IMR-90 (cell line): ENCODE measurements around the gene DTHD1. TPM values are rescaled to one million over a fixed set of nuclear protein-coding genes. Genes with fewer than 3 reads are reported as not detected.

ENCODE experiments used
- ATAC-seq: fragments of 200-7000 bp; cut with Tn5 transposase; 2 replicates; pipeline ENCODE4 v1.9.1; 2020; ENCODE audit warnings: low read depth, mild to moderate bottlenecking, moderate library complexity
- BruUV-seq: library from RNA; stranded (reverse); fragments of 400-500 nt; replicated peaks from 2 replicates; lab custom pipeline; 2021; lab: Mats Ljungman, UMichigan
- CTCF ChIA-PET: fragments of 300-600 bp; formaldehyde crosslinking; extraction: SDS; loops from one replicate; lab custom pipeline; 2021; ENCODE audit warnings: antibody characterized with exemption; lab: Yijun Ruan, JAX
- POLR2A ChIA-PET: fragments of 300-600 bp; sonication (Branson Sonifier 250); formaldehyde crosslinking; loops from one replicate; lab custom pipeline; 2022; ENCODE audit warnings: antibody characterized with exemption; ENCODE audit not compliant: unreplicated experiment; lab: Charles Lee
- DNase-seq: peaks from one replicate; pipeline ENCODE4 v3.0.0; 2013
- H2AFZ ChIP-seq: replicated peaks from 2 replicates; pipeline ENCODE3; 2013; ENCODE audit warnings: low read length, mild to moderate bottlenecking; ENCODE audit not compliant: poor library complexity
- H2AK5ac ChIP-seq: 2 replicates; pipeline ENCODE4 v1.6.1; 2013; ENCODE audit warnings: low read depth, low read length, inconsistent platforms
- H2AK9ac ChIP-seq: replicated peaks from 2 replicates; pipeline ENCODE3; 2013; ENCODE audit warnings: mild to moderate bottlenecking, low read depth, low read length, moderate library complexity; ENCODE audit not compliant: poor library complexity
- H2BK120ac ChIP-seq: 2 replicates; pipeline ENCODE4 v1.6.1; 2013; ENCODE audit warnings: low read depth, low read length, inconsistent platforms
- H2BK15ac ChIP-seq: 3 replicates; pipeline ENCODE4 v1.6.1; 2013; ENCODE audit warnings: low read depth, low read length, inconsistent platforms
- H2BK20ac ChIP-seq: 2 replicates; pipeline ENCODE4 v1.6.1; 2013; ENCODE audit warnings: low read depth, mild to moderate bottlenecking, inconsistent platforms, low read length, moderate library complexity
- H2BK5ac ChIP-seq: 2 replicates; pipeline ENCODE4 v1.6.1; 2013; ENCODE audit warnings: mild to moderate bottlenecking, low read depth, low read length, inconsistent platforms; ENCODE audit not compliant: poor library complexity, severe bottlenecking
- H3K14ac ChIP-seq: replicated peaks from 2 replicates; pipeline ENCODE4 v1.6.1; 2013; ENCODE audit warnings: low read depth, low read length, inconsistent platforms
- H3K18ac ChIP-seq: 2 replicates; pipeline ENCODE4 v1.6.1; 2013; ENCODE audit warnings: low read depth, low read length, control low read depth
- H3K23ac ChIP-seq: 2 replicates; pipeline ENCODE4 v1.6.1; 2013; ENCODE audit warnings: low read depth, low read length, inconsistent platforms
- H3K27ac ChIP-seq: 2 replicates; pipeline ENCODE4 v1.5.1; 2013; ENCODE audit warnings: mild to moderate bottlenecking, control low read depth, low read length; ENCODE audit not compliant: insufficient read depth
- H3K27me3 ChIP-seq: 2 replicates; pipeline ENCODE4 v1.6.1; 2013; ENCODE audit warnings: low read length; ENCODE audit not compliant: control insufficient read depth, insufficient read depth
- H3K36me3 ChIP-seq: 2 replicates; pipeline ENCODE4 v1.6.1; 2013; ENCODE audit warnings: low read length, mixed read lengths; ENCODE audit not compliant: control insufficient read depth, insufficient read depth
- H3K4ac ChIP-seq: 2 replicates; pipeline ENCODE4 v1.6.1; 2013; ENCODE audit warnings: low read depth, low read length, inconsistent platforms
- H3K4me1 ChIP-seq: 2 replicates; pipeline ENCODE4 v1.6.1; 2013; ENCODE audit warnings: low read length, mixed read lengths; ENCODE audit not compliant: control insufficient read depth, insufficient read depth
- H3K4me2 ChIP-seq: 2 replicates; pipeline ENCODE4 v1.6.1; 2013; ENCODE audit warnings: low read depth, mild to moderate bottlenecking, control low read depth, low read length, moderate library complexity
- H3K4me3 ChIP-seq: 2 replicates; pipeline ENCODE4 v1.5.1; 2013; ENCODE audit warnings: low read depth, mild to moderate bottlenecking, control low read depth, low read length, moderate library complexity; ENCODE audit not compliant: insufficient read depth
- H3K56ac ChIP-seq: 2 replicates; pipeline ENCODE4 v1.6.1; 2013; ENCODE audit warnings: low read length, inconsistent platforms; ENCODE audit not compliant: insufficient read depth; ENCODE audit errors: extremely low read depth
- H3K79me1 ChIP-seq, 2 experiments: 2 replicates each; pipeline ENCODE4 v1.6.1; 2013; ENCODE audit warnings: low read length in 2 of 2, inconsistent platforms in 1 of 2, low read depth in 1 of 2
- H3K9ac ChIP-seq: 2 replicates; pipeline ENCODE4 v1.6.1; 2013; ENCODE audit warnings: low read depth, low read length, control low read depth
- H3K9me1 ChIP-seq: 2 replicates; pipeline ENCODE4 v1.6.1; 2013; ENCODE audit warnings: low read length, inconsistent platforms; ENCODE audit not compliant: insufficient read depth
- H3K9me3 ChIP-seq: 2 replicates; pipeline ENCODE4 v1.6.1; 2013; ENCODE audit warnings: low read length; ENCODE audit not compliant: control insufficient read depth, insufficient read depth
- H4K20me1 ChIP-seq: 2 replicates; pipeline ENCODE4 v1.6.1; 2013; ENCODE audit warnings: low read length, inconsistent platforms; ENCODE audit not compliant: insufficient read depth
- H4K5ac ChIP-seq: 2 replicates; pipeline ENCODE4 v1.6.1; 2013; ENCODE audit warnings: mild to moderate bottlenecking, low read depth, low read length, control low read depth
- H4K8ac ChIP-seq, 2 experiments: 2 replicates each; pipeline ENCODE4 v1.6.1; 2013; ENCODE audit warnings: low read depth in 2 of 2, low read length in 2 of 2, control low read depth in 1 of 2, inconsistent platforms in 1 of 2
- H4K91ac ChIP-seq: 2 replicates; pipeline ENCODE4 v1.6.1; 2013; ENCODE audit warnings: low read depth, low read length, inconsistent platforms; ENCODE audit not compliant: insufficient read depth
- BHLHE40 ChIP-seq: fragments of 150-350 bp; IDR thresholded peaks from 2 replicates; pipeline ENCODE4 v1.6.1; 2016; ENCODE audit warnings: mild to moderate bottlenecking, low read depth, low read length
- CEBPB ChIP-seq: IDR thresholded peaks from 2 replicates; pipeline ENCODE4 v1.6.1; 2012; ENCODE audit warnings: low read depth, low read length, improper control_type of control experiment
- NFE2L2 ChIP-seq: fragments of 150-350 bp; IDR thresholded peaks from 2 replicates; pipeline ENCODE4 v1.6.1; 2016; ENCODE audit warnings: low read depth, mild to moderate bottlenecking, low read length
- WGBS, 2 experiments: methylation state at CpG; one replicate each; pipeline versions ENCODE4 v1.1.5 to v1.1.7; 2013; ENCODE audit warnings: missing lambda C conversion rate in 2 of 2; ENCODE audit not compliant: insufficient read length in 1 of 2; ENCODE audit errors: extremely low coverage in 2 of 2; 5-methylcytosine and 5-hydroxymethylcytosine counted together
- dilution Hi-C: fragments of 300-500 bp; cut with HindIII; formaldehyde crosslinking; loops from one replicate; pipeline ENCODE4 v1.14.3; 2018; ENCODE audit warnings: low sequenced_read_pairs; ENCODE audit not compliant: unreplicated experiment
- in situ Hi-C: fragments of 300-500 bp; cut with MboI; formaldehyde crosslinking; loops from 3 replicates; pipeline ENCODE4 v1.14.3; 2019; ENCODE audit warnings: low sequenced_read_pairs, inconsistent platforms, mixed read lengths
- intact Hi-C: fragments of 100-400 bp; cut with micrococcal nuclease; formaldehyde crosslinking; loops from 2 replicates; pipeline ENCODE4 v1.10.0; 2022
- polyA plus RNA-seq, 3 experiments: library from polyadenylated mRNA; depleted of rRNA; stranded (reverse); fragments of >200 nt; gene quantifications; 2 replicates each; pipeline ENCODE4 v1.2.3, GENCODE V29; 2012; ENCODE audit warnings: low replicate concordance in 1 of 3
- total RNA-seq: library from RNA; depleted of rRNA; stranded (reverse); fragments of >200 nt; gene quantifications from 2 replicates; pipeline ENCODE4 v1.2.3, GENCODE V29; 2012
- TF ChIP-seq, protein P1 (sequence below): fragments of 150-350 bp; IDR thresholded peaks from 2 replicates; pipeline ENCODE4 v1.6.1; 2016; ENCODE audit warnings: low read depth, mild to moderate bottlenecking, low read length, moderate library complexity, borderline replicate concordance

Gene DTHD1
- total and polyA plus RNA-seq, 2 of the 4 experiments (the other 2 are of a cell fraction), result not detected

DNA sequence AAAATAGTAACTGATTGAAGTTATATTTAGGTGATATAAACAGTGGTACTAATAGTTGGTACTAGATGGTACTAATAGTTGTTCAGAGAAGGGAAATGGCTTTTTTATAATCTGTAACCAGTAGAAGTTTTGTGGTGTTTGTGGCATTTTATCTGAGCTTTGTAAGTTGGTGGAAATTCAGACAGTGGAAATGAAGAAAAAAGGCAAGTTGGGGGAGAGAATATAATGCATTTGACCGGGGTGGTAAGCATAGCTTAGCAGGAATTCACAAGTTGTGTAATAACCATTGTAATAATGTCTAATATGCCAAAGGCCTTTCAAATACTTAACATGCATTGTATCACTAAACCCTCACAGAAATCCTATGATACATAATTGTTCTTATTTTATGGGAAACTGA lies 36.3 kb downstream of the DTHD1 start:
- Histone ChIP-seq H2BK15ac (no peak overlapping the region), H3K4me2 (no peak overlapping the region), H3K9ac (no peak overlapping the region), H3K9me3 (0 out of 2 replicates have a peak, but pooled peaks cover 4% of the 10 kb centered on the region), H4K8ac (no peak overlapping the region), H2AK5ac (no peak overlapping the region), H3K27ac (no peak overlapping the region), H3K9me1 (no peaks in the 10 kb centered on the region), H3K23ac (no peak overlapping the region), H2BK5ac (no peak overlapping the region), H2BK20ac (no peak overlapping the region), H2BK120ac (no peak overlapping the region), H3K27me3 (no peaks in the 10 kb centered on the region), H3K36me3 (no peaks in the 10 kb centered on the region), H3K18ac (no peak overlapping the region), H3K56ac (no peak overlapping the region), H4K91ac (no peak overlapping the region), H3K4ac (no peak overlapping the region), H3K79me1 (no peaks in the 10 kb centered on the region), H3K14ac (no peak overlapping the region), H4K20me1 (no peaks in the 10 kb centered on the region), H3K4me1 (no peaks in the 10 kb centered on the region), H4K5ac (no peak overlapping the region), H2AFZ (no peak overlapping the region), H2AK9ac (no peak overlapping the region), H3K4me3 (no peak overlapping the region)
- BruUV-seq, result no TSS peak
- TF ChIP-seq BHLHE40 (no peak), CEBPB (no peak), NFE2L2 (no peak)
- TF ChIP-seq, protein P1, sequence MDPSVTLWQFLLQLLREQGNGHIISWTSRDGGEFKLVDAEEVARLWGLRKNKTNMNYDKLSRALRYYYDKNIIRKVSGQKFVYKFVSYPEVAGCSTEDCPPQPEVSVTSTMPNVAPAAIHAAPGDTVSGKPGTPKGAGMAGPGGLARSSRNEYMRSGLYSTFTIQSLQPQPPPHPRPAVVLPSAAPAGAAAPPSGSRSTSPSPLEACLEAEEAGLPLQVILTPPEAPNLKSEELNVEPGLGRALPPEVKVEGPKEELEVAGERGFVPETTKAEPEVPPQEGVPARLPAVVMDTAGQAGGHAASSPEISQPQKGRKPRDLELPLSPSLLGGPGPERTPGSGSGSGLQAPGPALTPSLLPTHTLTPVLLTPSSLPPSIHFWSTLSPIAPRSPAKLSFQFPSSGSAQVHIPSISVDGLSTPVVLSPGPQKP, result no peak
- no peak for ATAC-seq
- in situ Hi-C loops, result no loop called here
- WGBS, 2 experiments, result no CpG with 5 or more reads among the region's 1 CpG
- no peak for DNase-seq
- intact Hi-C loops, result no loop called here
- ChIA-PET CTCF (no interaction called here), POLR2A (no interaction called here)
- dilution Hi-C loops, result no loop called here
